SIG-M5 treated with dmso at 0.1 percent for 504 hours (cell line): ENCODE data around the gene DNAAF9.
A peak's percentile ranks its signal among the peaks of the same experiment; 100 is the strongest.
"Not testable (repeated sequence)": the region's sequence is repeated elsewhere in the genome, so short reads cannot be mapped to it uniquely, and the experiment has no call there.

ENCODE experiments used
- DNase-seq: peaks from one replicate; lab custom pipeline; 2025; ENCODE audit not compliant: unreplicated experiment; lab: John Stamatoyannopoulos, UW

DNAAF9 gene

DNA sequence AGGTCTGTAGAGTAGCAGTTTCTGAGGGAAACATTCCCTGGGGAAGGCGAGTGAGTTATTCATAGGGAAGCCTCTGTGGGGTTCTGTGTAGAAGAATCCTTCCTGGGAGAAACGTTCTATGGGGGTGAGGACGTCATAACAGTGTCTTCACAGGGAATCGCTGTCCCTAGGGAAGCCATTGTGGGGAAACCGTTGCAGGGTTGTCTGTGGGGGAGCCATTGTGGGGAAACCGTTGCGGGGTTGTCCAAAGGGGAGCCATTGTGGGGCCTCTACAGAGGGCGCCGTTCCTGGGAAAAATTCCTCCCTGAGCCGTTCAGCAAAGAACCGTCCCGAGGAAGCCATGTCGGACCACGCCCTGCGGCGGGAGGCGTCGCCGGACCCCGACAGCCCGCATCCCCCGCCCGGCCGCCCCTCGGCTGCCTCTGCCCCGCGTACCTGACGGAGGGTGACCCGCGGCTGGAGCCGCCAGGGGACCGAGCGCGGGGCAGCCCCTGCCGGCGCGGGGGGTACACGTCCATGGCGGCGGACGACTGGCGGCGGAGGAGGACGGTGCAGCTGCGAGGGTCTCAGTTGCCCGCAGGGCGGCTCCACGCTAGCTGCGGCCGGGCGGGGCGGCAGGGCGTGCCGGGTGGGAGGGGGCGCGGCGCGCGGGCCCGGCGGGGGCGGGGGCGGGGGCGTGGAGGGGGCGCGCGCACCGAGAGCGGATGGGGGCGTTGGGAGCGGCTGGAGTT, at the start of gene DNAAF9:
DNAAF9 (minus strand) TSS at position 630 of the 731 bp plus-strand sequence; CDS start at position 518, 112 bp downstream.
- DNase-seq = peak; percentile 58

- no peak for DNase-seq
These were observed 49.2 kb upstream of the DNAAF9 start for GRCh38 chr20:3456648-3457047.

DNA sequence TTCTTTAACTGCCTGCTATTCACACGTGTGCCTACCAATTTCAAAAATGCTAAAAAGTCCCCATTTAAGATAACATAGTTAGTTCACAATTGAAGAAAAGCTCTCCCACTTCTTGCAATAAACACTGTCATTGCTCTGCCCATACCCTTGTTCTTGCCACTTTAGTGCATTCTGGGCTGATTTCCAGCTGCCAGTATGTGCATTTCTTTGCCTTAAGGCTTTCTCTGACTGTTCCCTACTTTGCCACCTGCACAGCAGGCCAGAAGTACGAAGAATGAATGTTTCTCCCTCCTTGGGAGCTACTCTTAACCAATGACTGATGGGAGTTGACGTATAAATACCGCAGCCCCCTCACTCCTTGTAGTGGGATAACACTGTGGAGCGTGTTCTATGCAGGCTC, 47.4 kb upstream of the DNAAF9 start:
- DNase-seq = no peak

GRCh38 chr20:3452690-3453089, 45.2 kb upstream of the DNAAF9 start:
- no peak for DNase-seq

- no peak for DNase-seq
These were observed 44.7 kb upstream of the DNAAF9 start for GRCh38 chr20:3452136-3452535.

- DNase-seq = no peak
These were observed 41.9 kb upstream of the DNAAF9 start for GRCh38 chr20:3449319-3449718.

- peak; percentile 57 for DNase-seq
These were observed 39.9 kb upstream of the DNAAF9 start for GRCh38 chr20:3447321-3447720.

- peak; percentile 33 for DNase-seq
These were observed 39.3 kb upstream of the DNAAF9 start for GRCh38 chr20:3446779-3447178.

GRCh38 chr20:3436864-3437574, 29.6 kb upstream of the DNAAF9 start:
- no peak for DNase-seq

GRCh38 chr20:3434232-3434631, 26.8 kb upstream of the DNAAF9 start:
- peak; percentile 71 for DNase-seq

DNA sequence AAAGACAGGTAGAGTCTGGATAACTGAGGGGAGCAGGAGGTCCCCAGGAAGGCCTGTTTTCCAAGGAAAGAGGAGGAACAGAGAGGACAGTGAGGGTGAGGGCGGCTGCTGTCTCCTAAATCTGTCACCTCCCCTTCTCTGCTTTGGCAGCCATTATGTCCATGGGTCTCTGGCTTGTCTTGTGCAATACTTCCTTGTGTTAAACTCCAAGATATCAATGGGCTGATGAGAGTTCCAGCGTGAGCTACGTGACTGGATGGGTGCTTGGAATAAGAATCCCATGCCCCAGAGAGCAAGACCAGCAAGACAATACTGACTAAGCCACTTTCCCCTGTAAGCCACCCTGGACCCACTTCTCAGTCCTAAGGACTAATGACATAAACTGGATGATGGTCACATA, 26.3 kb upstream of the DNAAF9 start:
- DNase-seq = no peak

DNA sequence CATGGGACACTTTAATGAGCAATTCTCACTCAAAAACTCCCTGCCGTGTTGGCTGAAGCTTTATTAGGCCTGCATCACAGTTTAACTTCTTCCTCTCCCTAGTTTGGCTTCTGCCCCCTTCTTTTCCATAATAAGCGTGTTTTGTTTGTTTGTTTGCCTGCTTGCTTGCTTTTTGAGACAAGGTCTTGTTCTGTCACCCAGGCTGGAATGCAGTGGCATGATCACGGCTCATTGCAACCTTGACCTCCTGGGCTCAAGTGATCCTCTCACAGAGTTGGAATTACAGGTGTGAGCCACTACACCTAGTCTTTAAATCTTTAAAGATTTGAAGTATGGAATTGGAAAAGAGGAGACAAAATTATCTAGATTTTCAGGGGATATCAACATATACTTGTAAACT, 25.4 kb upstream of the DNAAF9 start:
- DNase-seq = no peak

GRCh38 chr20:3431109-3431508, 23.6 kb upstream of the DNAAF9 start:
- DNase-seq = no peak

DNA sequence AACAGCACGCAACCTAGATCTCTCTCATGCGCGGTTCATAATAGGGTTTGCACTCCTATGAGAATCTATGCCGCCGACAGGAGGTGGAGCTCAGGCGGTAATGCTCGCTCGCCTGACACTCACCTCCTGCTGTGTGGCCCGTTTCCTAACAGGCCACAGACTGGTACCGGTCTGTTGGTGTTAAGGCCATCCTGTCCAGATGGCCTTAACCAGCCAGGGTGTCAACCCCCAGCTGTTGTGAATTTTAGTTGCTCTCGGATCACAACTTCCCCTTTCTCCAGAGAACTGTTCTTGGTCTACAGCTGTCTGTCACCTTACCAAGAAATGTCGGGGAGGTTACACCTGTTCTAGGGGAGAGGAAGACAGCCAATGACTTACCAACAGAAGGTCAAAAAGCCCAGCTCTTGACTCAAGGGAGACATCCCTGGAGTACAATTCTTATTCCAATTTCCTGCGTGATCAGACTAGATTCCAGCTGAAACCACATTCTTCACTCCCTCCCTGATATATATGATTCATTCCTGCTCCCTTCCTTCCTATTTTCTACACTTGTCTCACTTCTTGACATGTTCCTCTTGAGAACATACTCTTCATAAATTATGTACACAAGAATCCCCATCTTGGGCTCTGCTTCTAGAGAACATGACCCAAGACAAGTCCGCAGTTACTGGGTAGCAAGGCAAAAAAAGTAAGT, 23.1 kb upstream of the DNAAF9 start:
- DNase-seq = peak; percentile 92

GRCh38 chr20:3426766-3427165, 19.3 kb upstream of the DNAAF9 start:
- not testable (repeated sequence) for DNase-seq

DNA sequence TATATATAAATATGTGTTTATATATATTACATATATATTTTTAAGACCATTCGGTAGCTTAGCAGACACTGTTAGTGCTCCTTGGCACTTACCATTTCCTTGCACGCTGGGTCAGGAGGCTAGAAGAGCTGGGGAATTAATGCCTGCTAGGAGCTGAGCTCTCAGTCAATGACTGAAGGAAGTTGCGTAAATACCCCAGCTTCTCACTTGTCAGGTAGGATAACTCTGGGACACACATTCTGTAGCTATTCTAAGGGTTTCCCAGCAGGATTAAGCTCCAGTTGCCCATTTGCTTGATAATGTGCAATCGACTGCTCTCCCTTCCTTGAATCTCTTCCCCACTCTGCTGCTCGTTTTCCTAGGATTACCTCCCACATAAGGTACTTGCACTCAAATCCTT, 15.7 kb upstream of the DNAAF9 start:
- DNase-seq = no peak

- DNase-seq = no peak
These were observed 14.5 kb upstream of the DNAAF9 start for GRCh38 chr20:3421985-3422384.

- DNase-seq = peak; percentile 98
These were observed 12.8 kb upstream of the DNAAF9 start for GRCh38 chr20:3420211-3420707.

GRCh38 chr20:3418161-3418560, 10.7 kb upstream of the DNAAF9 start:
- not testable (repeated sequence) for DNase-seq

DNA sequence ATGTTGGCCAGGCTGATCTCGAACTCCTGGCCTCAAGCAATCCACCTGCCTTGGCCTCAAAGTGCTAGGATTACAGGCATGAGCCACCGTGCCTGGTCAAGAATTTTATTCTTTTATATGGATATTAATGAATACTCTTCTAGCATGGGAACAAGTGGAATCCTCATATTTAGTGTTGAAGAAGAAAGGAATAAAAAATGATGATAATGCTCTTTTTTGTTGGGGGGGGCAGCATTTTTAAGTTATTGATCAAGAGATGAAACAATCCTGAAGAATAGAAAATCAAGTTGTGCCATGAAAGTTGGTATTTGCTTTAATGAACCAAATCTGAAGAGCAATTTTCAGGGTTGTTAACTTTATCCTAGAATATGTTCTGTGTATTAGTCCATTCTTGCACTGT, 6.7 kb upstream of the DNAAF9 start:
- DNase-seq = no peak

DNA sequence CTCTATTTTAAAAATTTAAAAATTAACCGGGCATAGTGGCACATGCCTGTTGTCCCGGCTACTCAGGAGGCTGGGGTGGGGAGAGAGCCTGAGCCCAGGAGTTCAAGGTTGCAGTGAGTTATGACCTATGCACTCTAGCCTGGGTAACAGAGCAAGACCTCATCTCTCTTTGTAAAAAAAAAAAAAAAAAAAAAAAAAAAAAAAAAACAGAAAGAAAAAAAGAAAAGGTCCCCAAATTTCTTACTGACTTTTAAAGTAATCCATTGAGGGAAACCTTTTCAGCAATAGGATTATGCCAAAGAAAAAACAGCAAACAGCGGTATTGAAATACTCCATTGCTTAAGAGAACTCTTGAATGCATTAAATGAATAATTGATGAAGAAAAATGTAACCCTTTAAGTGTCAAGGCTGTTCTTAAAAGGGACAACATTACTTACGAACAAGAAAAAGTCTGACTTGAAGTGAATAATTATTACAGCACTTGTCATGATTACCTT, 6.0 kb upstream of the DNAAF9 start:
- DNase-seq = no peak
